Measurements from ENCODE around the gene UVSSA.

The UVSSA gene

GRCh38 chr4:1339489-1339888 is 7.5 kb upstream of the UVSSA start:
- H3K27ac ChIP-seq = no peak overlapping the region
- H3K4me1 ChIP-seq (ENCODE audit: low read depth, poor library complexity, severe bottlenecking) = no peaks in the 10 kb centered on the region
- H3K4me3 ChIP-seq (IDR thresholded peaks at IDR 0.05; ENCODE audit: insufficient read depth, low read depth, low read length) = no peak overlapping the region
- no peak for TF ChIP-seq CTCF (conservative IDR thresholded peaks at IDR 0.05; ENCODE audit: low read depth, low read length)
- no peak overlapping the region for H3K4me2 ChIP-seq
- H4K20me1 ChIP-seq (ENCODE audit: insufficient read depth) = no peaks in the 10 kb centered on the region
- H3K9ac ChIP-seq = no peak overlapping the region
- no peaks in the 10 kb centered on the region for H3K27me3 ChIP-seq (ENCODE audit: insufficient read depth, low read depth)
- H3K79me2 ChIP-seq (ENCODE audit: insufficient read depth, low read depth) = no peaks in the 10 kb centered on the region
- no peaks in the 10 kb centered on the region for H3K36me3 ChIP-seq (ENCODE audit: insufficient read depth)
- no peak overlapping the region for H2AFZ ChIP-seq (ENCODE audit: low read depth)

- Histone ChIP-seq H3K4me3 (IDR thresholded peaks at IDR 0.05; ENCODE audit: insufficient read depth, low read depth, low read length) (no peak overlapping the region), H4K20me1 (ENCODE audit: insufficient read depth) (no peaks in the 10 kb centered on the region), H3K79me2 (ENCODE audit: insufficient read depth, low read depth) (no peaks in the 10 kb centered on the region), H3K36me3 (ENCODE audit: insufficient read depth) (no peaks in the 10 kb centered on the region), H3K27me3 (ENCODE audit: insufficient read depth, low read depth) (no peaks in the 10 kb centered on the region), H3K9ac (no peak overlapping the region), H3K4me1 (ENCODE audit: low read depth, poor library complexity, severe bottlenecking) (no peaks in the 10 kb centered on the region), H3K4me2 (no peak overlapping the region), H3K27ac (no peak overlapping the region), H2AFZ (ENCODE audit: low read depth) (no peak overlapping the region)
- TF ChIP-seq CTCF (conservative IDR thresholded peaks at IDR 0.05; ENCODE audit: low read depth, low read length) = no peak
Observed at GRCh38 chr4:1340181-1340747, 6.7 kb upstream of the UVSSA start.

- Histone ChIP-seq H3K4me2 (no peak overlapping the region), H2AFZ (ENCODE audit: low read depth) (no peak overlapping the region), H3K4me1 (ENCODE audit: low read depth, poor library complexity, severe bottlenecking) (no peaks in the 10 kb centered on the region), H3K4me3 (IDR thresholded peaks at IDR 0.05; ENCODE audit: insufficient read depth, low read depth, low read length) (no peak overlapping the region), H3K27ac (no peak overlapping the region), H3K9ac (no peak overlapping the region), H3K36me3 (ENCODE audit: insufficient read depth) (no peaks in the 10 kb centered on the region), H4K20me1 (ENCODE audit: insufficient read depth) (no peaks in the 10 kb centered on the region), H3K27me3 (ENCODE audit: insufficient read depth, low read depth) (no peaks in the 10 kb centered on the region), H3K79me2 (ENCODE audit: insufficient read depth, low read depth) (no peaks in the 10 kb centered on the region)
- no peak for TF ChIP-seq CTCF (conservative IDR thresholded peaks at IDR 0.05; ENCODE audit: low read depth, low read length)
Observed at GRCh38 chr4:1340861-1341260, 6.1 kb upstream of the UVSSA start.

GRCh38 chr4:1342003-1342402 is 5.0 kb upstream of the UVSSA start:
- Histone ChIP-seq H3K27me3 (ENCODE audit: insufficient read depth, low read depth) (no peaks in the 10 kb centered on the region), H3K9ac (no peak overlapping the region), H3K4me3 (IDR thresholded peaks at IDR 0.05; ENCODE audit: insufficient read depth, low read depth, low read length) (no peak overlapping the region), H3K36me3 (ENCODE audit: insufficient read depth) (no peaks in the 10 kb centered on the region), H3K79me2 (ENCODE audit: insufficient read depth, low read depth) (no peaks in the 10 kb centered on the region), H2AFZ (ENCODE audit: low read depth) (no peak overlapping the region), H3K27ac (no peak overlapping the region), H3K4me1 (ENCODE audit: low read depth, poor library complexity, severe bottlenecking) (no peaks in the 10 kb centered on the region), H4K20me1 (ENCODE audit: insufficient read depth) (no peaks in the 10 kb centered on the region), H3K4me2 (no peak overlapping the region)
- TF ChIP-seq CTCF (conservative IDR thresholded peaks at IDR 0.05; ENCODE audit: low read depth, low read length) = no peak

All from KMS-11 (cell line).